Measurements from ENCODE around the gene AOPEP.

AOPEP gene

GRCh38 chr9:94736759-94737158, 10.3 kb downstream of the AOPEP start:
- DNase-seq (ENCODE audit: low spot score in 2 of 2) = no peak
- no peaks in the 10 kb centered on the region for H3K36me3 Mint-ChIP-seq
- no peak for ATAC-seq

GRCh38 chr9:94740145-94740840, 13.8 kb downstream of the AOPEP start:
- Mint-ChIP-seq H3K27ac (no peak overlapping the region), H3K4me1 (peaks cover 6% of the 10 kb centered on the region), H3K9me3 (no peaks in the 10 kb centered on the region), H3K36me3 (peaks cover 6% of the 10 kb centered on the region), H3K4me3 (no peak overlapping the region)
- DNase-seq (ENCODE audit: low spot score in 2 of 2) (no peak), ATAC-seq (no peak)

More at GRCh38 chr9:94736759-94737158, 10.3 kb downstream of the AOPEP start:
- H3K27ac Mint-ChIP-seq = no peak overlapping the region
- no peak overlapping the region for H3K4me3 Mint-ChIP-seq
- H3K4me1 Mint-ChIP-seq = peaks cover 1% of the 10 kb centered on the region
- H3K9me3 Mint-ChIP-seq = no peaks in the 10 kb centered on the region

GRCh38 chr9:94741866-94742265, 15.4 kb downstream of the AOPEP start:
- H3K27ac Mint-ChIP-seq = no peak overlapping the region
- H3K4me3 Mint-ChIP-seq = no peak overlapping the region
- H3K36me3 Mint-ChIP-seq = peaks cover 6% of the 10 kb centered on the region
- DNase-seq (ENCODE audit: low spot score in 2 of 2) = no peak
- H3K9me3 Mint-ChIP-seq = peaks cover 2% of the 10 kb centered on the region
- H3K4me1 Mint-ChIP-seq = peaks cover 6% of the 10 kb centered on the region
- ATAC-seq = no peak

GRCh38 chr9:94743035-94743954, 16.8 kb downstream of the AOPEP start:
- Mint-ChIP-seq H3K4me1 (peaks cover 6% of the 10 kb centered on the region), H3K4me3 (no peak overlapping the region), H3K36me3 (peaks cover 6% of the 10 kb centered on the region), H3K27ac (no peak overlapping the region), H3K9me3 (peaks cover 5% of the 10 kb centered on the region)
- no peak for ATAC-seq
- DNase-seq (ENCODE audit: low spot score in 2 of 2) = no peak

GRCh38 chr9:94745806-94746540, 19.5 kb downstream of the AOPEP start:
- no peak overlapping the region for H3K27ac Mint-ChIP-seq

GRCh38 chr9:94746541-94747370, 20.3 kb downstream of the AOPEP start:
- H3K27ac Mint-ChIP-seq = no peak overlapping the region
- peaks cover 6% of the 10 kb centered on the region for H3K36me3 Mint-ChIP-seq
- DNase-seq (ENCODE audit: low spot score in 2 of 2) (no peak), ATAC-seq (no peak)
- no peak overlapping the region for H3K4me3 Mint-ChIP-seq
- H3K4me1 Mint-ChIP-seq = peaks cover 5% of the 10 kb centered on the region
- H3K9me3 Mint-ChIP-seq = peaks cover 16% of the 10 kb centered on the region

More at GRCh38 chr9:94745806-94746540, 19.5 kb downstream of the AOPEP start:
- Mint-ChIP-seq H3K4me1 (peaks cover 6% of the 10 kb centered on the region), H3K4me3 (no peak overlapping the region), H3K9me3 (peaks cover 16% of the 10 kb centered on the region), H3K36me3 (peaks cover 6% of the 10 kb centered on the region)
- ATAC-seq (no peak), DNase-seq (ENCODE audit: low spot score in 2 of 2) (no peak)

- DNase-seq (ENCODE audit: low spot score in 2 of 2) (no peak), ATAC-seq (no peak)
- no peak overlapping the region for H3K4me3 Mint-ChIP-seq
- no peak overlapping the region for H3K27ac Mint-ChIP-seq
- no peaks in the 10 kb centered on the region for H3K9me3 Mint-ChIP-seq
- no peaks in the 10 kb centered on the region for H3K36me3 Mint-ChIP-seq
- no peaks in the 10 kb centered on the region for H3K4me1 Mint-ChIP-seq
Measured at GRCh38 chr9:94754976-94755475, 28.5 kb downstream of the AOPEP start.

GRCh38 chr9:94757158-94757557, 30.7 kb downstream of the AOPEP start:
- H3K4me3 Mint-ChIP-seq = no peak overlapping the region
- no peaks in the 10 kb centered on the region for H3K4me1 Mint-ChIP-seq
- peak overlapping the region; percentile 18 for H3K27ac Mint-ChIP-seq
- DNase-seq (ENCODE audit: low spot score in 2 of 2) (no peak), ATAC-seq (peak; percentile 74)
- H3K36me3 Mint-ChIP-seq = no peaks in the 10 kb centered on the region
- H3K9me3 Mint-ChIP-seq = no peaks in the 10 kb centered on the region

- no peak for ATAC-seq
- H3K4me1 Mint-ChIP-seq = no peaks in the 10 kb centered on the region
- H3K36me3 Mint-ChIP-seq = no peaks in the 10 kb centered on the region
- no peak overlapping the region for H3K27ac Mint-ChIP-seq
- H3K9me3 Mint-ChIP-seq = no peaks in the 10 kb centered on the region
- no peak overlapping the region for H3K4me3 Mint-ChIP-seq
- DNase-seq (ENCODE audit: low spot score in 2 of 2) = no peak
Measured at GRCh38 chr9:94758031-94758430, 31.5 kb downstream of the AOPEP start.

- DNase-seq (ENCODE audit: low spot score in 2 of 2) (no peak), ATAC-seq (no peak)
- no peak overlapping the region for H3K4me3 Mint-ChIP-seq
- no peaks in the 10 kb centered on the region for H3K36me3 Mint-ChIP-seq
- H3K9me3 Mint-ChIP-seq = no peaks in the 10 kb centered on the region
- no peak overlapping the region for H3K27ac Mint-ChIP-seq
- no peaks in the 10 kb centered on the region for H3K4me1 Mint-ChIP-seq
Measured at GRCh38 chr9:94758880-94759279, 32.4 kb downstream of the AOPEP start.

GRCh38 chr9:94760010-94760409, 33.5 kb downstream of the AOPEP start:
- DNase-seq (ENCODE audit: low spot score in 2 of 2) (no peak), ATAC-seq (no peak)
- Mint-ChIP-seq H3K4me3 (no peak overlapping the region), H3K36me3 (no peaks in the 10 kb centered on the region), H3K27ac (no peak overlapping the region), H3K4me1 (no peaks in the 10 kb centered on the region), H3K9me3 (no peaks in the 10 kb centered on the region)

GRCh38 chr9:94760660-94761059, 34.2 kb downstream of the AOPEP start:
- H3K4me1 Mint-ChIP-seq = no peaks in the 10 kb centered on the region
- no peaks in the 10 kb centered on the region for H3K9me3 Mint-ChIP-seq
- ATAC-seq = no peak
- H3K4me3 Mint-ChIP-seq = no peak overlapping the region
- no peak for DNase-seq (ENCODE audit: low spot score in 2 of 2)
- no peak overlapping the region for H3K27ac Mint-ChIP-seq
- H3K36me3 Mint-ChIP-seq = no peaks in the 10 kb centered on the region

- no peaks in the 10 kb centered on the region for H3K4me1 Mint-ChIP-seq
- H3K4me3 Mint-ChIP-seq = no peak overlapping the region
- no peak overlapping the region for H3K27ac Mint-ChIP-seq
- ATAC-seq (peak; percentile 90), DNase-seq (ENCODE audit: low spot score in 2 of 2) (no peak)
- H3K36me3 Mint-ChIP-seq = no peaks in the 10 kb centered on the region
- no peaks in the 10 kb centered on the region for H3K9me3 Mint-ChIP-seq
Measured at GRCh38 chr9:94761481-94761880, 35.0 kb downstream of the AOPEP start.

GRCh38 chr9:94767331-94768072, 41.0 kb downstream of the AOPEP start:
- H3K9me3 Mint-ChIP-seq = no peaks in the 10 kb centered on the region
- H3K36me3 Mint-ChIP-seq = no peaks in the 10 kb centered on the region
- H3K27ac Mint-ChIP-seq = peak overlapping the region; percentile 60
- no peak for DNase-seq (ENCODE audit: low spot score in 2 of 2)
- peak; percentile 93 for ATAC-seq
- no peak overlapping the region for H3K4me3 Mint-ChIP-seq
- H3K4me1 Mint-ChIP-seq = peaks cover 25% of the 10 kb centered on the region
